PC-3 (cell line): Measurements from ENCODE around the gene PCP4. TPM values are rescaled to one million over a fixed set of nuclear protein-coding genes. Genes with fewer than 3 reads are reported as not detected.

Experiments used
- ATAC-seq: fragments of 200-7000 bp; cut with Tn5 transposase; 2 replicates; pipeline ENCODE4 v1.9.1; 2020; ENCODE audit warnings: mild to moderate bottlenecking, moderate library complexity
- BruUV-seq: library from RNA; stranded (reverse); fragments of 400-500 nt; replicated peaks from 2 replicates; lab custom pipeline; 2021; lab: Mats Ljungman, UMichigan
- CTCF ChIA-PET: fragments of 300-600 bp; sonication (Branson Sonifier 250); formaldehyde crosslinking; loops from one replicate; lab custom pipeline; 2022; ENCODE audit warnings: antibody characterized with exemption; lab: Charles Lee
- POLR2A ChIA-PET: fragments of 300-600 bp; sonication (Branson Sonifier 250); formaldehyde crosslinking; loops from one replicate; lab custom pipeline; 2022; ENCODE audit warnings: antibody characterized with exemption; ENCODE audit not compliant: unreplicated experiment; lab: Charles Lee
- DNase-seq: peaks from one replicate; pipeline ENCODE4 v3.0.0-alpha.2; 2015
- H2AFZ ChIP-seq: fragments of 300-600 bp; sonication (generic); 2 replicates; pipeline ENCODE4 v1.6.0; 2016; ENCODE audit warnings: antibody characterized with exemption, low read length
- H3F3A ChIP-seq: fragments of 300-600 bp; sonication (generic); one replicate; pipeline ENCODE4 v1.6.0; 2017; ENCODE audit warnings: antibody characterized with exemption, low read length, control low read depth, mild to moderate bottlenecking; ENCODE audit not compliant: unreplicated experiment
- H3K27ac ChIP-seq: fragments of 300-600 bp; sonication (generic); 2 replicates; pipeline ENCODE4 v1.5.1; 2016; ENCODE audit warnings: mild to moderate bottlenecking, low read length
- H3K27me3 ChIP-seq: fragments of 300-600 bp; sonication (generic); 2 replicates; pipeline ENCODE4 v1.6.1; 2016; ENCODE audit warnings: low read length, mixed read lengths
- H3K36me3 ChIP-seq: fragments of 300-600 bp; sonication (generic); 2 replicates; pipeline ENCODE4 v1.6.1; 2016; ENCODE audit warnings: low read depth, mixed run types, low read length, mixed read lengths
- H3K4me1 ChIP-seq: fragments of 300-600 bp; sonication (generic); 2 replicates; pipeline ENCODE4 v1.5.1; 2016; ENCODE audit warnings: low read length; ENCODE audit not compliant: insufficient read depth
- H3K4me2 ChIP-seq: fragments of 300-600 bp; sonication (generic); 2 replicates; pipeline ENCODE4 v1.6.0; 2016; ENCODE audit warnings: low read length
- H3K4me3 ChIP-seq: fragments of 300-600 bp; sonication (generic); 2 replicates; pipeline ENCODE4 v1.5.1; 2016; ENCODE audit warnings: mild to moderate bottlenecking, low read length, mixed read lengths
- H3K79me2 ChIP-seq: fragments of 300-600 bp; sonication (generic); 2 replicates; pipeline ENCODE4 v1.6.1; 2017; ENCODE audit warnings: low read length, mixed read lengths
- H3K9ac ChIP-seq: fragments of 300-600 bp; sonication (generic); 2 replicates; pipeline ENCODE4 v1.6.0; 2016; ENCODE audit warnings: mild to moderate bottlenecking, low read length
- H3K9me2 ChIP-seq: fragments of 300-600 bp; sonication (generic); replicated peaks from 2 replicates; pipeline ENCODE4 v1.6.1; 2016; ENCODE audit warnings: mixed run types, low read length, mixed read lengths
- H3K9me3 ChIP-seq: fragments of 300-600 bp; sonication (generic); 2 replicates; pipeline ENCODE4 v1.6.1; 2016; ENCODE audit warnings: low read length, mixed read lengths
- H4K20me1 ChIP-seq: fragments of 300-600 bp; sonication (generic); 2 replicates; pipeline ENCODE4 v1.6.1; 2016; ENCODE audit warnings: low read length, mixed read lengths
- CTCF ChIP-seq: fragments of 300-600 bp; sonication (generic); conservative IDR thresholded peaks from 2 replicates; pipeline ENCODE4 v1.5.1; 2017; ENCODE audit warnings: antibody characterized with exemption, low read depth, mild to moderate bottlenecking, low read length
- EZH2 ChIP-seq: fragments of 300-600 bp; sonication (generic); IDR thresholded peaks from one replicate; pipeline ENCODE4 v1.6.1; 2017; ENCODE audit warnings: antibody characterized with exemption, mild to moderate bottlenecking, low read length; ENCODE audit not compliant: unreplicated experiment
- EZH2phosphoT487 ChIP-seq: fragments of 300-600 bp; sonication (generic); IDR thresholded peaks from 2 replicates; pipeline ENCODE4 v1.6.1; 2018; ENCODE audit warnings: mild to moderate bottlenecking, antibody characterized with exemption, low read length, borderline replicate concordance
- intact Hi-C: fragments of 100-400 bp; cut with micrococcal nuclease; formaldehyde crosslinking; loops from 2 replicates; pipeline ENCODE4 v1.9.0; 2023
- total RNA-seq: library from RNA; depleted of rRNA; stranded (reverse); fragments of >200 nt; gene quantifications from 2 replicates; pipeline ENCODE4 v1.2.3, GENCODE V29; 2014

Gene PCP4
- total RNA-seq, 1 experiment from 2014 or later: not detected

GRCh38 chr21:39825250-39825649 is 42.0 kb upstream of the PCP4 start:
- H3K27ac ChIP-seq: no peak overlapping the region
- no TSS peak for BruUV-seq
- ChIA-PET POLR2A (no interaction called here), CTCF (no interaction called here)
- no peaks in the 10 kb centered on the region for H3K36me3 ChIP-seq
- H3K79me2 ChIP-seq: no peaks in the 10 kb centered on the region
- no peak overlapping the region for H3K9ac ChIP-seq
- H3K4me2 ChIP-seq: no peak overlapping the region
- TF ChIP-seq CTCF (no peak), EZH2phosphoT487 (no peak), EZH2 (no peak)
- H3K9me3 ChIP-seq: peaks cover 4% of the 10 kb centered on the region; the same call in 1 of the 2 replicates
- H2AFZ ChIP-seq: no peak overlapping the region
- intact Hi-C loops: no loop called here
- no peaks in the 10 kb centered on the region for H3K27me3 ChIP-seq
- H3F3A ChIP-seq: no peaks in the 10 kb centered on the region
- DNase-seq (no peak), ATAC-seq (no peak)
- H4K20me1 ChIP-seq: no peaks in the 10 kb centered on the region
- no peaks in the 10 kb centered on the region for H3K9me2 ChIP-seq
- H3K4me1 ChIP-seq: no peaks in the 10 kb centered on the region
- no peak overlapping the region for H3K4me3 ChIP-seq

- POLR2A ChIA-PET: no interaction called here
- intact Hi-C loops: no loop called here
- no peak for DNase-seq
- H3K4me1 ChIP-seq: no peaks in the 10 kb centered on the region
- CTCF ChIA-PET: no interaction called here
- TF ChIP-seq CTCF (no peak), EZH2 (no peak), EZH2phosphoT487 (no peak)
- H3K9me2 ChIP-seq: no peaks in the 10 kb centered on the region
- no peak for ATAC-seq
- no peaks in the 10 kb centered on the region for H3K27me3 ChIP-seq
- no peak overlapping the region for H3K27ac ChIP-seq
- H3K36me3 ChIP-seq: no peaks in the 10 kb centered on the region
- no TSS peak for BruUV-seq
- no peak overlapping the region for H3K4me3 ChIP-seq
- no peak overlapping the region for H3K9ac ChIP-seq
- H3F3A ChIP-seq: no peaks in the 10 kb centered on the region
- H3K79me2 ChIP-seq: no peaks in the 10 kb centered on the region
- H3K4me2 ChIP-seq: no peak overlapping the region
- H4K20me1 ChIP-seq: no peaks in the 10 kb centered on the region
- H2AFZ ChIP-seq: no peak overlapping the region
- H3K9me3 ChIP-seq: no peaks in the 10 kb centered on the region
These were observed 32.7 kb upstream of the PCP4 start for GRCh38 chr21:39834543-39834942.

GRCh38 chr21:39837861-39838359 is 29.3 kb upstream of the PCP4 start:
- Histone ChIP-seq H3K9me3 (no peaks in the 10 kb centered on the region), H3F3A (no peaks in the 10 kb centered on the region), H4K20me1 (no peaks in the 10 kb centered on the region), H3K27ac (no peak overlapping the region), H3K79me2 (no peaks in the 10 kb centered on the region), H3K27me3 (no peaks in the 10 kb centered on the region), H3K9ac (no peak overlapping the region), H3K9me2 (no peaks in the 10 kb centered on the region), H3K4me1 (no peaks in the 10 kb centered on the region), H3K4me3 (no peak overlapping the region), H3K36me3 (no peaks in the 10 kb centered on the region), H3K4me2 (no peak overlapping the region), H2AFZ (no peak overlapping the region)
- ChIA-PET POLR2A (no interaction called here), CTCF (no interaction called here)
- intact Hi-C loops: no loop called here
- no peak for TF ChIP-seq EZH2
- no peak for TF ChIP-seq CTCF
- TF ChIP-seq EZH2phosphoT487: no peak
- DNase-seq (no peak), ATAC-seq (no peak)
- no TSS peak for BruUV-seq
